GM12891 (cell line): ENCODE measurements around the gene URI1.

Experiments
- DNase-seq: peaks from one replicate; pipeline ENCODE4 v3.0.0; 2011; ENCODE audit warnings: low spot score; ENCODE audit not compliant: insufficient read length
- FAIRE-seq: peaks from 2 replicates; lab custom pipeline; 2011; peaks lifted over from hg19 to GRCh38; lab: Jason Lieb, UNC
- PAX5 ChIP-seq: IDR thresholded peaks from 2 replicates; pipeline ENCODE4 v1.6.1; 2011; ENCODE audit warnings: low read length, moderate library complexity, mild to moderate bottlenecking; ENCODE audit not compliant: insufficient read depth, severe bottlenecking
- POLR2A ChIP-seq: IDR thresholded peaks from 2 replicates; pipeline ENCODE4 v1.6.1; 2011; ENCODE audit warnings: low read depth, low read length, control low read depth
- POLR2AphosphoS5 ChIP-seq: IDR thresholded peaks from 2 replicates; pipeline ENCODE4 v1.6.1; 2011; ENCODE audit warnings: low read depth, low read length, control low read depth
- POU2F2 ChIP-seq: IDR thresholded peaks from 2 replicates; pipeline ENCODE4 v1.6.1; 2011; ENCODE audit warnings: low read depth, mild to moderate bottlenecking, control low read depth, low read length, moderate library complexity
- SPI1 ChIP-seq: IDR thresholded peaks from 2 replicates; pipeline ENCODE4 v1.6.1; 2011; ENCODE audit warnings: low read depth, low read length, control low read depth
- TAF1 ChIP-seq: IDR thresholded peaks from 2 replicates; pipeline ENCODE4 v1.6.1; 2011; ENCODE audit warnings: low read depth, low read length, control low read depth

Gene URI1

GRCh38 chr19:30062907-30063649, 121.0 kb downstream of the URI1 start:
- FAIRE-seq (no peak), DNase-seq (no peak)

GRCh38 chr19:30063650-30064347, 121.8 kb downstream of the URI1 start:
- FAIRE-seq (no peak), DNase-seq (no peak)
- no peak for TF ChIP-seq POU2F2
- TF ChIP-seq POLR2AphosphoS5, result no peak
- no peak for TF ChIP-seq PAX5
- no peak for TF ChIP-seq POLR2A
- TF ChIP-seq TAF1, result no peak
- TF ChIP-seq SPI1, result no peak

More at GRCh38 chr19:30062907-30063649, 121.0 kb downstream of the URI1 start:
- TF ChIP-seq TAF1 (no peak), SPI1 (no peak), POLR2A (no peak), PAX5 (no peak), POU2F2 (no peak), POLR2AphosphoS5 (no peak)

GRCh38 chr19:30064348-30064699, 122.3 kb downstream of the URI1 start:
- TF ChIP-seq POU2F2 (no peak), POLR2A (no peak), PAX5 (no peak), POLR2AphosphoS5 (no peak), SPI1 (no peak), TAF1 (no peak)
- DNase-seq (no peak), FAIRE-seq (no peak)

GRCh38 chr19:30064771-30065494, 122.9 kb downstream of the URI1 start:
- FAIRE-seq (no peak), DNase-seq (no peak)
- TF ChIP-seq POU2F2 (no peak), TAF1 (no peak), POLR2A (no peak), POLR2AphosphoS5 (no peak), PAX5 (no peak), SPI1 (no peak)

- FAIRE-seq, result no peak
Measured at GRCh38 chr19:30065680-30066606, 123.9 kb downstream of the URI1 start.

More at GRCh38 chr19:30065680-30066606, 123.9 kb downstream of the URI1 start:
- TF ChIP-seq POLR2A (no peak), TAF1 (no peak), SPI1 (no peak), POU2F2 (no peak), POLR2AphosphoS5 (no peak), PAX5 (no peak)
- no peak for DNase-seq
